HG02623 (cell line): Measurements from ENCODE around the gene CAPN8.

ENCODE experiments used
- ATAC-seq: cut with Tn5 transposase; IDR thresholded peaks from one replicate; pipeline ENCODE4 v1.9.1; 2021; ENCODE audit warnings: moderate library complexity; ENCODE audit not compliant: unreplicated experiment

Gene CAPN8

DNA sequence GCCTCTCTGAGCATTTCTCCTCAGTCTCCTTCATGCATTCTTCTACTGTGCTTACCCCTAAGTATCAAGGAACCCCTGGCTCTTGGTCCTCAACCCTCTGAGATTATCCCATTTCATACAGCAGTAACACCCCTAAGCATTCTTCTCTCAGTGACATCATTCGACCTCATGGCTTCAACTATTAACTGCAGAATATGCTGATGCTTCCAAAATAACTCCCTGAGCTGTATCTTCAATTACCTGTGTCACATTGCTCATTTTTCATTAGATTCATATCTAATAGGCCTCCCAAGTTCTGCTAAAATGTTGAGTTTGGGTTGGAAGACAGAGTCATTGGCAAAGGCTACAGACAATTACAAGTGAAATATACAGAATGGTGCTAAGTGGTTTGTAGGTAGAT lies 7.5 kb downstream of the CAPN8 start:
- no peak for ATAC-seq

GRCh38 chr1:223654083-223654482 lies 11.4 kb downstream of the CAPN8 start:
- no peak for ATAC-seq

- ATAC-seq, result no peak
These were observed 12.1 kb downstream of the CAPN8 start for GRCh38 chr1:223653431-223653830.

DNA sequence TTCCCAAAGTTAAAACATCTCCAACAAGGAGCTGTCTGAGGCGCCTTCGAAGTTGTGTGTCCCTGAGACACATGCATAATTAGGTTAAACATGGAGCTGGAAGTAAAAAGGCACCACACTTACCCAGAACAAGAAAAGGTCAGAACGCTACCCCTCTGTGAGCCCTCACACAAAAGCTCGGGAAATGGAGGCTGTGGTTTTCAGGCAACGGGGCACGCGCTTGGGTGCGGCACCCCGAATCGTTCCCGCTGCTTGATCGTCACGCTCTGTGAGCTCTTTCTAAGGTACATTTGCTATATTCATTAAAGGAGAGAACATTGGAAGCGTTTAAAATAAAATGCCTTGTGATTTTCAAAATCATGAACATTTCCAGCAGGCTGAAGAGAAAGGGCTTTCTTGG lies 12.5 kb downstream of the CAPN8 start:
- no peak for ATAC-seq

DNA sequence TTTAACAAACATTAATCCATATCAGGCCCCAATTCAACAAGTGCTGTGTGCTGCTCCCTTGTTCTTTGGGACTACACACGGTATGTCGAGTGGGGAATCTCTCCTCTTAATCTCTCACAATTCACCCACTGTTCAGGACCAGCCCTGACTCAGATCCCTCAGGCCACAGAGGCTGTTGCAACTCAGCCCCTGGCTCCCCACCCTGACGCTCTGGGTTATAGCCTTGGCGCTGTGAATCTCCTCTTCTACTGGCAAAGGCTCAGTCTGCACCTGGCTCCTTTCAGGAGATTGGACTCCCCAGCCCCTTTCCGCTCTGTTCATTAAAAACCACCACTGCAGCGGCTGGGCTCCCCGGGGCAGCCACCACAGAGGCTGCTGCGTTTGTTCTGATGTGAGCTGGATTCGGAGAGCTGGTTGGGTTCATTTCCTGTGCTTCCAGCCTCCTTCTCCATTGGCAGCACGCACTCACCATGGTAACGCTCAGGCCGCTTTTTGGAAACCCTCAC lies 13.0 kb downstream of the CAPN8 start:
- ATAC-seq, result no peak

- ATAC-seq, result no peak
These were observed 14.1 kb downstream of the CAPN8 start for GRCh38 chr1:223651291-223651991.

- ATAC-seq, result no peak
These were observed 15.0 kb downstream of the CAPN8 start for GRCh38 chr1:223650465-223650864.

DNA sequence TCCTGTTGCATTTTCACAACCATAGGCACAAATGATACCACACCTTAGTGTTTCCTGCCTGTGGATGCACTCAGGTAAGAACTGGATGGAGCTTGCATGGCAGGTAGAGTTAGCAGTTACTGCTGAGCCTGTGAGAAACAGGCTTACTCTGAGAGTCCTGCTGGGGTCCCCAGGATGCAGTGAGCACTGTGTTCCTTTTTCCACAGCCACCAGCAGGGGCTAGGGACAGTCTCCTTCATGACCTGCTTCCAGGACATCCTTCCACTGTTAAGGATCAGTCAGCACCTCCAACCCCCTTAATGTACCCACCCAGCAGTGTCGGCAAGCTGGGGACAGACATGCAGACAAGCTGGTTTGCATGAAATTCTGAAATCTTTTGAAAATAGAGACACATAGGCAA lies 16.3 kb downstream of the CAPN8 start:
- no peak for ATAC-seq

DNA sequence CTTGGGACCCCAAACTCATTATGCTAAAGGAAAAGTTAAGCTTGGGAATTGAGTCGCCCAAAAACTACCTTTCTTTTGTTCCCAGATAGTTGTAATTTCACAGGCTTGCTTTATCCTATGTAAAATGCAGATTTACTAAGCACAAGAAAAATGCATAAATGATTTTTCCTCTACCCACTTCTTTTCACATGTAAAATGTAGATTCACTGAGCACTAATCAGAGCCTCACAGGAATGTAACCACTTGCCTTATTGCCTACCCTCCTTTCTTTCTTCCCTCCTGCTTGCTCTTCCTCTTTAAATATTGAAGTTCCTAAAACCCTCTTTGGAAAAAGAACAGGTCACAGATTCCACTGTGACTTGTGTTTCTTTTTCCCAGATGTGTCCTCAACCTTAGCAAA lies 18.3 kb downstream of the CAPN8 start:
- ATAC-seq, result no peak

GRCh38 chr1:223645903-223646302 lies 19.6 kb downstream of the CAPN8 start:
- ATAC-seq, result no peak

GRCh38 chr1:223642237-223642636 lies 23.3 kb downstream of the CAPN8 start:
- ATAC-seq, result no peak

DNA sequence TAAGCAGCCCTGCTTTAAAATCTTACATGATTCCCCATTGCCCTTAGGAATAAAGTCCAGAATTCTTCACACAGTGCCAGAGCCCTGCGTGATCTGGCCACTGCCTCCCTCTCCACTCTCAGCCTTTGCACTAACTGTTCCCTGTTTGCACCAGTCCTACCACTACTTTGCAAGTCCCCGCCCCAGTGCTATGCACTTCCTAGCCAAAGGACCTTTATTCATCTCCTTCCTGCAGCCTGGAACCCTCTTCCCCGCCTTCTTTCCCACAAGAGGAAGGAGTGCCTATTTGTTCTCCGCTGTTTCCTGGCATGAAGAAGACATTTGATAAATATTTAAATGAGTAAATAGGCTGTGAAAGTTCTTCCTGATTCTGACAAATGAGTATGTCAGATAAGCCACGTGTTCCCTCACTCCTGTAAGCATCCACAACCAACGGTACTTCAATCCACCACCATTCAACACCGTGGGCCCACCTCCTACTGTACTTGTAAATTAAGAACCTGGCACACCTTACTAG lies 23.9 kb downstream of the CAPN8 start:
- ATAC-seq, result no peak

- ATAC-seq, result no peak
These were observed 26.2 kb downstream of the CAPN8 start for GRCh38 chr1:223639331-223639749.

- no peak for ATAC-seq
These were observed 30.3 kb downstream of the CAPN8 start for GRCh38 chr1:223635236-223635635.

DNA sequence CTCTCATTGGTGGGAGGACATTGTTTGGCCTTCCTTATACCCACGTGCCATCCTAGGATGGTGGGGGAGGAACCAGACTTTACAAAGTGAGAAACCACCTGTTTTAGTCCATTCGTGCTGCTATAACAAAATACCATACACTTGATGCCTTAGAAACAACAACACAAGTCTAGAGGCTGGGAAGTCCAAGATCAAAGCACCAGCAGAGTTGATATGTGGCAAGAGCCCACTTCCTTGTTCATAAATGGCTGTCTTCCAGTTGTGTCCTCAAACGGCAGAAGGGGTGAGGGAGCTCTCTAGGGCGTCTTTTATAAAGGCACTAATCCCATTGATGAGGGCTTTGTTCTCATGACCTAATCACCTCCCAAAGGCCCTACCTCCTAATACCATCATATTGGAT lies 31.1 kb downstream of the CAPN8 start:
- no peak for ATAC-seq

DNA sequence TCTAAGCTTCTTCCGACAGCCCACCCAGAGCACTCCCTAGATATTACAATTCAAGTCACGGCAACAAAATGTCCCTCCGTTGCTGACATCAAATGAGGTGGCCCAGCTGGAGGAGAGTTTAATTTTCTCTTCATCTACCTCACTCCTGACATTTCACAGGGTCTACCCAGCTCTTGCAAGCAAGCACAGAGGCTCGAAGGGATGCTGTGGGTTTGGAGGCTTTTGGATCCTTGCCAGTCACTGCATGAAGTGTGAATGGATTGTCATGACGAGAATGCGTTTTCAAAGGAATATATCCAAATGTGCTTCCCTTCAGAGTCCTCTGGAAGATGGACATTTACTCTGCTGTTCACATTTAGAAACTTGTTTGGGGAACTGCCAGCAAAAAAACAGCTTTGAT lies 33.5 kb downstream of the CAPN8 start:
- no peak for ATAC-seq

- ATAC-seq, result no peak
These were observed 34.0 kb downstream of the CAPN8 start for GRCh38 chr1:223631473-223631872.

GRCh38 chr1:223629126-223629457 lies 36.4 kb downstream of the CAPN8 start:
- ATAC-seq, result no peak

GRCh38 chr1:223628233-223629125 lies 37.0 kb downstream of the CAPN8 start:
- ATAC-seq, result no peak

DNA sequence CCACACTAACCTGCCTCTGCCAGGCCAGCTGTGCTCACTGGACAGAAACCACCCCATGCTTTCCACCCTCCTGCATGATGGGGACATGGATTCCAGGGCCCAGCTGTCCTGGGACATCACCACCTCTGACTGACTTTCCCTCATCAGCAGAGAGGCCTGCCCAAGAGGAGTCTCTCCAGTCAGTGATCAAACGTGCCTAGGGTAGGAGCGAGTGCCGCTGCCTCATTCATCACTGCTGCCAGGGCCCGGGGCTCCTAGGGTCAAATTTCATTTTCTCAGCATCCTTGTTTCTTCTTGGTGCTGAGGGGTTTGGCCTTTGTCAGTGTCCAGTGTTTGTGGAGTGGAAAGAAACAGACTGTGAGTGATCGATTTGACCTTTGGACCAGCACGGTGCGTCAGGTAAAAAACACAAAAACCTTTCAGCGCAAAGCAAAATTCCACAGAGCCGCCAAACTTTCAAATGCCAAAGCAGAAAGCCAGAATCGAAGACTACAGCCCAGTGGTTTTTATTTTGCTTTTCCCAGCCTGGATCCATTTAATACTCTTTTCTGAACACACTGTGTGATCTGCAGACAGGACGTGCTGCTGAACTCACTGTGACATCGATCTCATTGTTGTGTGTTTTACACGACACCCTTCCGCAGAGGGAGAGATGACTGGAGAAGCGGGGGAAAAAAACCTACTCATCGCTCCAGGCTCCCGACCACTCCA lies 43.2 kb downstream of the CAPN8 start:
- ATAC-seq, result no peak

DNA sequence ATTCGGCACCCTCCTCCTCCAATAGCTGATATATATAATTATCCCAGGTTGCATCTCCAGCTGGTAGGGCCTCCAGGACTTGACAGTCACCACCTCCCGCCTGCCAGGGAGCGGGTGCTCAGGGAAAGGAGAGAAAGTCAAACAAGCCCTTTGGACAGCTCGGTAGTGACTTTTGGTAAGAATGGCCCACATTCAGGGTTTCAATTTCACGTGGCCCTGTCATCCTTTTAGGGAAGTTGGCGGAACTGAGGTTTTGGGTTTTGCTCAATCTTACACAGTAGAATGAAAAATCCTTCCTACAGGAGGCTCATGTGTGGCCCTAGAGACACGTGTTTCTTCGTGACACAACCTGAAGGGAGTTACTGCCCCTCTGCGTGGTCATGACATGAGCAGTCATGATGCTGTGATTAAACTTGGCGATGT lies 44.2 kb downstream of the CAPN8 start:
- peak; percentile 91 for ATAC-seq
